ENCODE data around the gene CBFA2T3.

GRCh38 chr16:88948781-88949490, 28.1 kb downstream of the CBFA2T3 start:
- TF ChIP-seq, protein P1, sequence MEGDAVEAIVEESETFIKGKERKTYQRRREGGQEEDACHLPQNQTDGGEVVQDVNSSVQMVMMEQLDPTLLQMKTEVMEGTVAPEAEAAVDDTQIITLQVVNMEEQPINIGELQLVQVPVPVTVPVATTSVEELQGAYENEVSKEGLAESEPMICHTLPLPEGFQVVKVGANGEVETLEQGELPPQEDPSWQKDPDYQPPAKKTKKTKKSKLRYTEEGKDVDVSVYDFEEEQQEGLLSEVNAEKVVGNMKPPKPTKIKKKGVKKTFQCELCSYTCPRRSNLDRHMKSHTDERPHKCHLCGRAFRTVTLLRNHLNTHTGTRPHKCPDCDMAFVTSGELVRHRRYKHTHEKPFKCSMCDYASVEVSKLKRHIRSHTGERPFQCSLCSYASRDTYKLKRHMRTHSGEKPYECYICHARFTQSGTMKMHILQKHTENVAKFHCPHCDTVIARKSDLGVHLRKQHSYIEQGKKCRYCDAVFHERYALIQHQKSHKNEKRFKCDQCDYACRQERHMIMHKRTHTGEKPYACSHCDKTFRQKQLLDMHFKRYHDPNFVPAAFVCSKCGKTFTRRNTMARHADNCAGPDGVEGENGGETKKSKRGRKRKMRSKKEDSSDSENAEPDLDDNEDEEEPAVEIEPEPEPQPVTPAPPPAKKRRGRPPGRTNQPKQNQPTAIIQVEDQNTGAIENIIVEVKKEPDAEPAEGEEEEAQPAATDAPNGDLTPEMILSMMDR (IDR thresholded peaks at IDR 0.05; ENCODE audit: borderline replicate concordance, extremely low read depth, low read length, poor library complexity, severe bottlenecking), result no peak
- TF ChIP-seq EZH2 (IDR thresholded peaks at IDR 0.05; ENCODE audit: borderline replicate concordance, low read depth, low read length, severe bottlenecking), result no peak

Measured in DND-41 (cell line).